Hepatocyte (in vitro differentiated cells): ENCODE measurements around the gene PRDX1.

Experiments
- CTCF ChIP-seq: fragments of 200-600 bp; sonication (generic); IDR thresholded peaks from 2 replicates; pipeline ENCODE4 v1.5.1; 2016; ENCODE audit warnings: antibody characterized with exemption, mild to moderate bottlenecking; ENCODE audit not compliant: poor library complexity
- EZH2 ChIP-seq: fragments of 200-600 bp; sonication (generic); IDR thresholded peaks from 2 replicates; pipeline ENCODE4 v1.6.1; 2016; ENCODE audit warnings: antibody characterized with exemption, mild to moderate bottlenecking, borderline replicate concordance

GRCh38 chr1:45535988-45536766 is 14.5 kb upstream of the PRDX1 start:
- TF ChIP-seq CTCF (no peak), EZH2 (no peak)
